ENCODE results near the gene SARM1.
A peak's percentile ranks its signal among the peaks of the same experiment; 100 is the strongest.

Gene SARM1

DNA sequence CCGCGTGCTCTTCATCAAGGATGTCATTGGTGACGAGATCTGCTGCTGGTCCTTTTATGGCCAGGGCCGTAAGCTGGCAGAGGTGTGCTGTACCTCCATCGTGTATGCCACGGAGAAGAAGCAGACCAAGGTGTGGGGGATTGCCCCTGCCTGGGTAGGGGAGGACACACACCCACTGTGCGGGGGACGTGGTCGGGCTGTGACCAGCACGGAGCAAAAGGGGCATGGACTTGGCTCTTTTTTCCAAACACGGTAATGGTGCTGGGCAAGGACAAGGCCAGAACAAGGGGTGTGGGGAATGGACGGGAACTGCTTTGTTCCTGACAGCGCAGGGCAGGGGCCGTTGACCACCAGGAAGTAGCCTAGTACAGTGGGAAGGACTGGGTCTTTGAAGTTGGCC lies 29.2 kb upstream of the SARM1 start:
- DNase-seq: no peak

DNA sequence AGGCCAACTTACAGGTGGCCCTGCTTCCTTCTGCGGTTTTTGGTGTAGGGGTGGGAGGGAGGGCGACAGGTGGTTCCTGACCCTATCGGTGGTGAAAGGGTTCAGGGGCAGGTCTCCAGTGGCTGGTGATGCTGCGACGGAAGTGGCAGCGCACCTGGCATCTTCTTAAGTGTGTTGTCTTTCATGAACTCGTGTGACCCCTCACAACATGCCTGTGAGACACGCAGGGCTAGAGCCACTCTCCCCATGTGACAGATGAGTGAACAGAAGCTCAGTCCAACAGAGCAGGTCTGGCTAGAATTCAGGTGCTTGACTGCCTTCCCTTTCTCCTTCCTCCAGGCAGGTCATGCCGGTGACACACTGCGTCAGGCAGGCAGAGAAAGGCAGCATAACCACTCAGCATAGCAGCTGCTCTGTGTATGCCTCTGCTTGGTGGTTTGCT lies 28.0 kb upstream of the SARM1 start:
- DNase-seq: no peak

DNA sequence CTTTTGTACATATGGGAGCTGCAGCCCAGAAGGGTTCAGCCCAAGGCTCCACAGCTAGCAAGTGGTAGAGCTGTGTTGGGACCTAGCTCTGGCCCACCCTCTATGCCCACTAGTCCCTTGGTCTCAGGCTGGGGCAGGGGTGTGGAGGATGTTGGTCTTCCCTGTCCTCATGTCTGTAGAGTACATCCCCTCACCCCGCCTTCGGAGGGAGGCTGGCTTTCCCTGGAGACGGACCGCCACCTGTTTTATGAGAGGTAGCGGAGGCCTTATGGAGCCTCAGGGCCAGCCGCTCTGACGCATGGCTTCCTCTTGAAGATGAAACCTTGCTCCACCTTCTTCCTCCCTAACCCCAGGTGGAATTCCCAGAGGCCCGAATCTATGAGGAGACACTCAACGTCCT lies 27.5 kb upstream of the SARM1 start:
- DNase-seq: no peak

DNA sequence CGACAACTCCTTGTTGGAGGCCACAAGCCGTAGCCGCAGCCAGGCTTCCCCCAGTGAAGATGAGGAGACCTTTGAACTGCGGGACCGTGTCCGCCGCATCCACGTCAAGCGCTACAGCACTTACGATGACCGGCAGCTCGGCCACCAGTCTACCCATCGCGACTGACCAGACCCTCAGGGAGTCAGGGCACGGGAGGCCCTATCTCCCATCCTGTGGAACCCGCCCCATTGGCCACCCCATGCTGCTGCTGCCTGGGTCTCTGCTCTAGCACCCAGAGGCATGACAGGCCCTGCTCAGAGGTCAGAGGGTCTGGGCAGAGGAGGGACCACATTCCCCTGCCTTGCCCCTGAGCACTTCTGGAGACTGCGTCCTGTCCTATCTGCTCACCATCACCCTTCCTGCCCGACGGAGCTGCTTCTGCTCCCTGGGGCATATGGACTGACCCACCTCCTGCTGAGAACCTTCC lies 27.0 kb upstream of the SARM1 start:
- DNase-seq: no peak

DNA sequence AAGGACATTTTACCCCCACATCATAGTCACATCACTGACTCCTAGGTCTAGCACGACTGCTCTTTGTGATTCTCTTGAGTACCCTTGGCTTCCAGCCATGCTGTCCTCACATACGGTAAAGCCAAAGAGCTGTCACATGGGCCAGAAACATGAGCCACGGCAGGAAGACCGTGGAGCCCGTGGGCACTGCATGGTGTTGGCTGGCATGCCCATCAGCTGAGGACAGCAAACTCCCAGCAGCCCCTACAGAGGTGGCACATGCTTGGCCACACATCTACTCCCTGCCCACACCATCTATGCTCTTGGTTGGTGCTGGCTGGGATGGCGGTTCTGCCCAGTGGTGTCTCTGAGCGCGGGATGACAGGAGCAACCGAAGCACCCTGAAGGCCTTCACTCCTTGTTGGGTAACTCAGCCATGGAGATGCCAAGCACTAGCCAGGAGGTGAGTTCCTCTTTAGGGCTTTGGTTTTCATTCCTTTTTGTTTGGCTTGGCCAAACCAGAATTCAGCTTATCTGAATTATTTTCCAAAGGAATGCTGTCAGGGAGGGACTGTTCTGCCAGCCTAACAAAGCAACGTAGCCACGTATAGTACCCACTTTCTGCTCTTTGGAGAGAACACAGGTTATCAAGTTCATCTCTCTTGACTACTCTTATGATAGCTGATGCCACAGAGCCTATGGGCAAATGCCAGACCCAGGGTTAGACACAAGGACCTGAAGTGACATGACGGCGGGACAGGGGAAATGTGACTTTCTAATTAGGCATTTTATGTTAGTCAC lies 25.9 kb upstream of the SARM1 start:
- DNase-seq: no peak

DNA sequence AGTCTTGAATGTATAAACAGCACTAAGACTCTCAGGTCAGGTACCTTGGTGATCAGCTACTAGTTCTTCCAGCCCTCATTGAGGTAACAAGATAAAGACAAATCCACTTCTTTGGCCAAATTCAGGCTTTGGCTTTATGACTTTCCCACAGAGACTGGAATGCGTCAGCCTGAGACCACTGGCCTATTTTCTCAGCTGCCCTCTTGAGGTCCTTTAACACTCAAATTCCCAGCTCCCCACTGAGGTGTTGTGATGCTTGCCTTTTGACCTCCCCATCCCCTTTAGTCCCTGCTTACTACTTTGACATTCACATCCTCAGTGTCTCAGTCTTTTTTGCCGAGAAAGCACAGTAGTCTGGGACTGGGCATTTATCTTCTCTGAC lies 25.3 kb upstream of the SARM1 start:
- no peak for DNase-seq

DNA sequence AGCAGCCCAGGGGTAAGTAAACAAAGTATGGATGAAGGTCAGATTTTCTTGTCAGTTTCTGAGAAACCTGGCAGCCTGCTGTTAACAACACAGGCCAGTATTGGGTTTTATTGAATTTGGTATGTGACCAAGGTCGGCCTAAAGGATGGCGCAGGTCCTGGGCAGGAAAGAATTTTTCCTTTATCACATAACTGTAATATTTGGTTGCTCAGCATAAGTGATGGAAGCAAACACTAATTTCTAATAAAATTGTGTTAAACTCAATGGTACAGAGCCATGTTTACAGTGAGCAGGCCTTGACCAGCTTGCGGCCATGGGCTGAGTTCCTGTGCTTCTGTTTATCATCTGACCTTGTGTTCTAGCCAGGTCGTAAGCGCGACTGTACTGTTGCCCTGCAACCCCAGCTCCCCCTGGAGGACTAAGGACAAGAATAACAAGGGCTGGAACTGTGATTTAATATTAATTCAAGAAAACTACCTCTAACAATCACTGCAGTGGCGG lies 24.7 kb upstream of the SARM1 start:
- no peak for DNase-seq

DNA sequence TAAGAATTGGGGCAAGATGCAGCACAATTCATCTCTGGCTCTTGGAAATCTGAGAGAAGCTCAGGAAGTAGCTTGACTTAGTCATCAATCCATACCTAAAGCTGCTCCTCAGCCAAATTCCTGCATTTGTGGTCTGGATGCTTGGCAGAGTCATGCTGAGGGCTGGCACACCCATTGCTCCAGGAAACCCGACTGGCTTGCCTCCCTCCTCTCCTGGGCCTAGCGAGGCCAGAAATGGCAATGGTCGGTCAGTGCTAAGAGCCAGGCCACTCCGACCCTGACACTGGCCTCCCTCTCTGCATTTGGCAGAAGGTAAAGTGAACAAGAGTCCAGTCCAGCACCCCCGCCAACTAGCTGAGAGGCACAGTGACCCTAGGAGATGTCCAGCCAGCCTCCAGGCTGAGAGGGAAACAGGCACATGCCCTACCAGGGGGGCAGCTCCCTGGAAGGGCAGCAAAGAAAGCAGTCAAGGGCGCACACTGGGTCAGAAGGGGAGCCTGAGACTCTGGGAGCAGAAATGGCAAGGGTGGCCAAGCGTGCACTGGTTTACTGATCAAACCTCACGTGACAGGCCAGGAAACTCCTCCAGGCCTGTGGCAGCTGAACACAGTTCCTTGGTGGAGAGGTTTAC lies 24.1 kb upstream of the SARM1 start:
- DNase-seq: no peak

DNA sequence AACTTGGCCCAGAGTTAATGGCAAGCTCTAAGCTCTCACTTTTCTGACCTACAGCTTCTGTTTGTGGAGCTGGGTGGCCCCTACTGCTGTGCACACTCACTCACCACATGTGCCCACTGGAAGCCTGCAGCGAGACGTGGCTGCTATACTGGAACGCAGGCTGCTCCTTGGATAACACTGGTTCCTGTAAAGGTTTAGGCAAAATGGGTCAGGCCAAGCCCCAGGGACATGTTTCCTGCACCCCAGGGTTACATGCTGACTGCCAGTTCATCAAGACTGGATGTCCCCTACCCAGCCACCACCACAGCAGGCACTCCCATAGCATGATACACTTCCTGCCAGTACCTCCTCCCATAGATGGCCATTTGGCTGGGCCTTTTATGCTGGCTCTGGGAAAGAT lies 22.5 kb upstream of the SARM1 start:
- no peak for DNase-seq

DNA sequence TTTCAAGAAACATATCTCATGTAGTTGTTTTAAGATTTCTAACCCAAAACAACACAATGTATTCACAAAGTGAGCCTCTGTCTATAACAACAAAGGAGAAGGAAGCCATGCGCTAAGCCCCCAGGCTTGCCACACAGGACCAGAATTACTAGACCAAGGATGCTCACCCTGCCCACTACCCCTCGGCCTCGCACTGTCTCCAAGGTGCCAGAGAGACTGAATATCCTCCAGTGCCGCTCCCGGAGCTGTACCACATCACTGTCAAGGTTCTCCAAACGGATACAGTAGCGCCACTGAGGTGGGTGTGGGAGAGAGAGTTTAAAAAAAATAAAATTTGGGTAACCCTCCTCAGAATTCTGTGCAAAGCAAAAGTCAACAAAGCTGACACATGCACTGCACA lies 21.2 kb upstream of the SARM1 start:
- no peak for DNase-seq

DNA sequence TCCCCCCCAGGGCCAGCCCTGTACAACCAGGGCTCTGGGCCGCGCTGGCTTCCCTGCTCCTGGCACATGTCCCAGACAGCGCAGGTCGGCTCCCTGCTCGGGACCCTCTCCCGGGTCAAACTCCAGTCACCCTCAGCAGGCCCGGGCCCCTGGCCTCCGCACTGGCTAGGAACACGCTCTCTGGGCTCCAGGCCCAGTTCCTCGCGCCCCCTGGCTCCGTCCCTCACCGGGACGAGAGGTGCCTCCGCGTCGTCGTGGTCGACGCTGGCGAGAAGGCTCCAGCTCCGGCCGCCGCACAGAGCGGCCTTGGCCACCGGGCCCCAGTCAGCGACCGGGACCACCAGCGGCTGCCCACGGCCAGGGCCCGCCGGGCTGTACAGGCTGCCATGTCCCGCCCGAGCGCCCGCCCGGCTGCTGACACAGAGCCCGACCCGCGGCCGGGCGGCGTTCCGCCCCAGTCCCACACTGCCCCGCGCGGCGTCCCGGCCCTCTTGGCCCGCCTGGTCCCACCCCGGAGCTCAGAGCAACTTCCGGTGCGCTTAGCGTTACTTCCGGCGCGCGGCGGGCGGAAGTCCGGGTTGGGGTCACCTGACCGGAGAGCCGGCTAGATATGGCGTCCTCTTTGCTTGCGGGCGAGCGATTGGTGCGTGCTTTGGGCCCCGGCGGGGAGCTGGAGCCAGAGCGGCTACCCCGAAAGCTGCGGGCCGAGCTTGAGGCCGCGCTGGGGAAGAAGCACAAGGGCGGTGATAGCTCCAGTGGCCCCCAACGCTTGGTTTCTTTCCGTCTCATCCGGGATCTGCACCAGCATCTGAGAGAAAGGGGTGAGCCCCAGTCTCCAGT lies 14.2 kb upstream of the SARM1 start, which contains the start of gene POLDIP2:
Gene POLDIP2 (minus strand): TSS at position 467 of the 840 bp plus-strand sequence. CDS start 79 bp downstream, at position 388.
- DNase-seq: peak; percentile 89

DNA sequence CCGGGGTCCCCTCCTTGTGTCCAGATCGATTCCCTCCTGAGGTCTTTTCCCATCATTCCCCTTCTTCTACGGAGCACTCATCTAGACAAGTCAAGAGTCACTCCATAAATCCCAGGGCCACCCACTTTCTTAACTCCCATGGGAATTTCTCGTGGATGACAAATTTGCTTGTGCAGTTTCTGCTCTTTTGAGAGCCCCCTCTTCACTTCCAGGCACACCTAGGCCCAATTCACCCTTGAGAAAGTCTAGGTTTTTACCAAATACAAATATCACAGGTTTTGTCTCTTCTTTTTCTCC lies 13.6 kb upstream of the SARM1 start:
- no peak for DNase-seq

DNA sequence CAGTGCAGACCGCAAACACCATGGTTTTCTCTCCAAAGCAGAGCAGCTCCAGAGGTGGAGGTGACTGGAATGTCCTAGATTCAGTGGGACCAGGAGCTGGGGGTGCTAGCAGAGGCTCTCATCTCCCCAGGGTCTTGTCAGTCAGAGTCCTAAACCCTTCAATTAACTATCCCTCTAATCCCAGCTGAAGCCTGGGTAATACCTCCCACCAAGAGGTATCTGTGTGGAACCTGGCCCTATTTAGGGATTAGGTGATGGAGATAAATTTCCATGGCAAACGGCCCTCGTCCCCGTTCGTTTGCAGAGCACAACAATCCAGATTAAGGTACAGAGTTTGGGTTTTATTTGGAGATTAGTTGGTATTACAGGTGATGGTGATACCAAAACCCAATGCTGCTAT lies 8.3 kb upstream of the SARM1 start:
- no peak for DNase-seq

DNA sequence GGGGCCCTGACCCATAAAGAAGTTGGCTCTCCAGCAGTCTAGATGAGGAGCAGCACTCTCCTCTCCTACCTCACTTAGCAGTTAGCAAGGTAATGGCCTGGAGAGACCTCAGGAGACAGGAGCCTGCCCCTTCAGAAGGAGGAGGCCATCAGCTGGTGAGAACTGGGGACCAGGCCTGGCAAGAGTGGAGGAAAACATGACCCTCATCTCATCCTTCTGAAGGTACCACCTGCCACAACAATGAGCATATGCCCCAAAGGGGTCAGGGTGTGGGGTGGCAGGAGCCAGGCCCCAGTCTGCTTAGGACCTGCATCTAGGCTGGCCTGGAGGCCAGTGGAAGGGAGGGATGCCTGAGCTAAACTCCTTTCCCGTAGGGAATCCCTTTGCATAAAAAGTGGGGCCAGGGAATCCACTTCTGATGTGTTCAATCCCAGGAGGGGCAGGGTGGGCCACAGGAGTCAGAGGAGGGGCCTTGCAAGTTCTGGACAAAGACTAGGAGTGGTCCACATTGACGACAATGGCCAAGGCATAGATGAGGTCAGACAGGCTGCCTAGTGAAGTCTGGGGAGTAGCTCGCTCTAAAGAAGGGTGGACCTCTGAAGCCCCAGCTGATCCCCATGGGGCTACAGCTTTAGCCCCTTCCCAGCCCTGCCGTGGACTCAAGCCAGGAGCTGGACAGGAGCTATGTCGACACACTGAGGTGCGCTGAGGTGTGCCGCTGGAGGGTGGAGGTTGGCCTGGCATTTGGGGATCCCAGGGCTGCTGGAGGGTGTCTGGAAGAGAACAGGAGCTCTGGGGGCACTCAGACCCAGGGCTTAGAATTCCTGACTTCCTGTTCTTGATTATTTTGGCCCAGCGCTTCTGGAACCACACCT lies 7.5 kb upstream of the SARM1 start:
- DNase-seq: no peak

DNA sequence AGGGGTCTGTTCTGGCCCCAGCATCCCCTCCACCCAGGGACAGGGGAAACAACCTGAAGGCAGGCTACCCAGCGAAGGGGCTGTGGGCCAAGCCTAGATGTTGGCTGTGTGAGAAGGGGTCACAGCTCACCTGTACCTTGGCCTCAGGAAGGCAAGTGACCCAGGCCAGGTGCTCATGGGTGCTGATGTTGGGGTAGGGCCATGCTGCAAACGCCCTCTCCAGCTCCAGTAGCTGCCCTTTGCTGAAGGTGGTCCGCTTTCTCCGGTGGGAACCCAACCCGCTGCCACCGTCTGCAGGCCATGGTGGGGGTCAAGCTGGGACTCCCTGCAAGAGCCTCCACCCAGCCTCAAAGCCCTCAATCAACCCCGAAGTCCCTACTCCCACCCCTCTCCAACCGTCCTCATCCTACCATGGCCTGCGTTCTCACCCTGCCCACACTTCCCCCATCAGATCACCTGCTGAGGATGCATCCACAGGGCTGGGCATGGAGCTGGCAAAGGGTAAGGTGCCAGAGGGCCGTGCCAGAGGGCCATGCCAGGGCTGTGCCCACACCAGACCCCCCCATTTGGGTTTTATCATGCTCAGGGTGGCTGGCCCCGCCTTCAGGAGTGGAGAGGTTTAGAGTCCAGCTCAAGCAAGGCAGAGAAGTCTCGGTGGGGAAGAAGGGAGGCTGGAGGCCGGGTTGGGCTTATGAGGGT lies 6.7 kb upstream of the SARM1 start, which contains the start of gene SEBOX:
Gene SEBOX (minus strand): TSS at position 535 of the 699 bp plus-strand sequence. CDS start 48 bp downstream, at position 487.
- no peak for DNase-seq

DNA sequence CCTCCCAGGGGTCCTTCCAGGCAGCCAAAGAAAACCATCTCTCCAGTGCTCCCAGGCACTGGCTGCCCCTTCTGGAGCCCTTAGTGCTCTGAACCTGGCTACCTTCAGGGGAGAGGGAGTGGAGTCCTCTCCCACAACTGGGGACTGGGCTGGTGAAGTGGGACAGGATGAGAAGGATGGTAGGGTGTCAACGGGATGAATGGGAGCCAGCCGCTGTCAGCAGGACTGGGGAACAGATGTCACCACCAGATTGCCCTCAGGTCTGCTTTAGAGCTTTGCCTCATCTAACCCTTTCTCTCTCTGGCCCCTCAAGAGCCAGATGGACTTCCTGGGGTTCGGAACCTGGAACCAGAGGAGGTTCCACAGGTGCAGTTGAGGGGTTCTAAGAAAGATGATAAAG lies 6.0 kb upstream of the SARM1 start:
- DNase-seq: no peak

DNA sequence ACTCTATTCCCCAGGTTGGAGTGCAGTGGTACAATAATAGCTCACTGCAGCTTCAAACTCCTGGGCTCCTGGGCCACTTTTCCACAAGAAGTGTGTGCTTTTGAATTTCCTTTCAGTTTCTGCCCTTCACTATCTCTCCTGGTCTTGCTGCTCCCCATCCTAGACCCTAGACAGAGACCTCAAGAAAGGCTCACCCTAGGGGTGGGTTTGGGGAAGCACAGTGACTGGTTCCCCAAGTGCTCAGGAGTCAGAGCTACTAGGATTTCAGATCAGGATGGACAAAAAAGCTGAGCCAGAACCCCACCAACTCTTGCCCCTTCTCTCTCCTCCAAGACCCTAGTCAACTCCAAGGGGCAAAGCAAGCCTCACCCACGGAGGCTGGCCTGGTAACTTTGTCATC lies 4.9 kb upstream of the SARM1 start:
- no peak for DNase-seq

DNA sequence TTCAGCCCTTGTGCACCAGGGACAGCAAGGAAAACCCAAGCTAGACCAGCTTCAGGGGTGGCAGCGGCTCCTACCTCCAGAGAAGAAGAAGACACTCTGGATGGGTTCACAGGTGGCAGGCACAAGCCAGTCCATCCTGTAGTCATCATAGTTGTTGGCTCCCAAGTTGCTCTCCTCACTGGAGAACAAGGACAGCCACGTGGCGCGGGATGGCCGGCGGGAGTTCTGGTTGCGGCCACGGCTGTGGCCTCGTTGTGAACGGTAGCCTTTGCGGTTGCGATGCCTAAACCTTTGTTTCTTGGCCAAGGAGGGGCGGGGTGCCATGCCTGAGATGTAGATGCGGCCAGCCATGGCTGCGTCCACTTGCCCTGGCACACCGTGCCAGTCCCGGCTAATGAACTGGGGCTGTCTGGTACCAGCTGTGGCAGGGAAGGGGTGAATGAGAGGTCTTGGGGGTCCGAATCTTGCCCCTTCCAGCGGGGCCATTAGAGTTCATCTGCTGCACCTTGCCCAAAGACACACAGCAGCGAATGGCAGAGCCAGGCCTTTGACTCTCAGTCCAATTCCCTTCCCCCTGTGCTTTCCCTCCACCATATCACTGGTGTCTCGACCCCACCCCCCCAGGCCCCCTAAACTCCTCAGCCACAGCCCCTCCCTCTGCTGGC lies 3.7 kb upstream of the SARM1 start:
- DNase-seq: no peak

DNA sequence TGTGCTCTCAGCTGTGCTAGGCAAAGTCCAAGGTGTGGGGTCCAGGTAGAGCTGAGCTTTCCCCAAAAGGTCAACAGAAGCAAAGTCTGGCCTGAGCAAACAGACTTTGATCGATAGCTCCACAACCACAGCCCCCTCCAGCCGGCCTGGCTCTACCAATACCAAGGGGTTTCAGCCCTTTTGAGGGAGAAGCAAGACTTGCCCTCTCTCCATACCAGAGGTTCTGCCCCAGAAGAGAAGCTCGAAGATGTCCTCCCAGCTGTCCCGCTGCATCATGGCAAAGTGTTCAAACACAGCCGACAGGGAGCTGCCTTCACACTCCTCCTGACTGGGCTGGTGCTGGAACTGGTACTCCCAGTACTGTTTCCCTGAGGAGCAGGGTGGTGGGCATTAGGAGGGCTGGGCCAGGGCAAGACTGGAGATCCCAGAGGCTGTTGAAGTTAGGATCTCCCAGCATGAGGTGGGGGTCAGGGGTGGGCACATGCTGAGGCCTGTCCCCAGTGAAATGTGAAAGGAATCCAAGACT lies 3.1 kb upstream of the SARM1 start:
- no peak for DNase-seq

DNA sequence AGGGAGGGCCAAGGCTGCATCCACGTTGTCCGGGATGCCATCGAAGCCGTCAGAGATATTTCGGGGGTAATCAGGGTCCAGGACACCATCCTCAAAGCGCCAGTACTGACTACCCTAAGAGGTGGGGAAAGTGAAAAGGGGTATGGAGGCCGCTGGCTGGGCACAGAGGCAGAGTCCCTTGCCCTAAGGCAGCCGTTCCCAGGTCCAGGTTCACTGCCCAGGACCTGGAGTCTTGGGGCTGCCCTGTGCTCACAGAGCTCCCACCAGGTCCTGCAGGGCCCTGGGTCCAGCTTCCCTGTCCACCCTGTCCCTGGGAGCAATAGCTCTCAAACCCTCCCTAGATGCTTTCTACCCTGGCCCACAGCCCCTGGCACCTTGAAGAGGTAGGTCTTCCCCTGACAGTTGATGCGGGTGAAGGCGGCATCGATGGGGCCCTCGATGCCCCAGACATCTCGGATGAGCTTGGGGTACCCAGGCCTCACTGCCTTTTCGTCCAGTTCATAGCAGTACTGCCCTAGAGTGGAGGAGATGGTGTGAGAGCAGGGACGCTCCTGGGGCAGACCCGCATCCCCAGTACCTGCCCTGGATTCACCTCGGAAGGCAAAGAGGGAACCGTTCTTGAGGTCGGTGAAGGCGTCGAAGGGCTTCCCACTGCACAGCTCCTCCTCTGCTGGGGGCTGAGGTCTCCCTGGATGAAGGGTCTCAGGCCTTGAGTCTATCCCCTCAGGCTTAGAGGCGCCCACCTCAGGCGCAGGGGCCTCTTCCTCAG lies 2.4 kb upstream of the SARM1 start:
- DNase-seq: no peak
